ENCODE data around the gene KLHL22. TPM values are rescaled to one million over a fixed set of nuclear protein-coding genes. Genes with fewer than 3 reads are reported as not detected.

The KLHL22 gene
- total RNA-seq, 1 donor from 2014 or later, result 58.4 TPM

DNA sequence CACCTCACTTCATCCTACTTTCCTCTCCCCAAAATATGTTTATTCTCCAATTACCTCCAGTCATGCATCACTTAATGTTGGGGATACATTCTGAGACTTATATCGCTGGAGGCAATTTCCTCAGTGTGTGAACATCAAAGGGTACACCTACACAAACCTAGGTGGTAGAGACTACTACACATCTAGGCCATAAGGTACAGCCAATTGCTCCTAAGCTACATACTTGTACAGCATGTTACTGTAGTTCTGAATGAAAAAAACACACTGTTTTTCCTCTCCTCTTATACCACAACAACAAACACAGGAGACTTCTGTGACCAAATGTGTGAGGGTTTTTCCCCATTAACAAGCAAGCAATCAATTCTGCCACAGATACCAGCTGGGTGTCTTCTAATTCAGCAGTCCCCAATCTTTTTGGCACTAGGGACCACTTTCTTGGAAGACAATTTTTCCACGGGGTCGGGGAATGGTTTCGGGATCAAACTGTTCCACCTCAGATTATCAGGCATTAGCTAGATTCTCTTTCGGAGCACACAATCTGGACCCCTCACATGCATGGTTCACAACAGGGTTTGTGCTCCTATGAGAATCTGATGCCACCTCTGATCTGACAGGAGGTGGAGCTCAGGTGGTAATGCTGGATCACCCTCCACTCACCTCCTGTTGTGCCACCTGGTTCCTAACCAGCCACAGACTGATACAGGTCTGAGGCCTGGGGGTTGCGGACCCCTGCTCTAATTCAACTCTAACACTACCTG is 5.2 kb downstream of the KLHL22 start:
- peaks cover 12% of the 10 kb centered on the region for H3K36me3 Mint-ChIP-seq
- TF ChIP-seq, protein P1, sequence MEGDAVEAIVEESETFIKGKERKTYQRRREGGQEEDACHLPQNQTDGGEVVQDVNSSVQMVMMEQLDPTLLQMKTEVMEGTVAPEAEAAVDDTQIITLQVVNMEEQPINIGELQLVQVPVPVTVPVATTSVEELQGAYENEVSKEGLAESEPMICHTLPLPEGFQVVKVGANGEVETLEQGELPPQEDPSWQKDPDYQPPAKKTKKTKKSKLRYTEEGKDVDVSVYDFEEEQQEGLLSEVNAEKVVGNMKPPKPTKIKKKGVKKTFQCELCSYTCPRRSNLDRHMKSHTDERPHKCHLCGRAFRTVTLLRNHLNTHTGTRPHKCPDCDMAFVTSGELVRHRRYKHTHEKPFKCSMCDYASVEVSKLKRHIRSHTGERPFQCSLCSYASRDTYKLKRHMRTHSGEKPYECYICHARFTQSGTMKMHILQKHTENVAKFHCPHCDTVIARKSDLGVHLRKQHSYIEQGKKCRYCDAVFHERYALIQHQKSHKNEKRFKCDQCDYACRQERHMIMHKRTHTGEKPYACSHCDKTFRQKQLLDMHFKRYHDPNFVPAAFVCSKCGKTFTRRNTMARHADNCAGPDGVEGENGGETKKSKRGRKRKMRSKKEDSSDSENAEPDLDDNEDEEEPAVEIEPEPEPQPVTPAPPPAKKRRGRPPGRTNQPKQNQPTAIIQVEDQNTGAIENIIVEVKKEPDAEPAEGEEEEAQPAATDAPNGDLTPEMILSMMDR (IDR thresholded peaks at IDR 0.05; ENCODE audit: unreplicated experiment), result no peak
- H3K27me3 Mint-ChIP-seq (ENCODE audit: low read depth), result no peaks in the 10 kb centered on the region
- no peaks in the 10 kb centered on the region for H3K9me3 Mint-ChIP-seq
- H3K27ac Mint-ChIP-seq, result no peak overlapping the region
- H3K4me1 Mint-ChIP-seq, result peaks cover 15% of the 10 kb centered on the region
- no peak for DNase-seq (ENCODE audit: low spot score in 2 of 2, unreplicated experiment in 2 of 2)
- no peak overlapping the region for H3K4me3 Mint-ChIP-seq

DNA sequence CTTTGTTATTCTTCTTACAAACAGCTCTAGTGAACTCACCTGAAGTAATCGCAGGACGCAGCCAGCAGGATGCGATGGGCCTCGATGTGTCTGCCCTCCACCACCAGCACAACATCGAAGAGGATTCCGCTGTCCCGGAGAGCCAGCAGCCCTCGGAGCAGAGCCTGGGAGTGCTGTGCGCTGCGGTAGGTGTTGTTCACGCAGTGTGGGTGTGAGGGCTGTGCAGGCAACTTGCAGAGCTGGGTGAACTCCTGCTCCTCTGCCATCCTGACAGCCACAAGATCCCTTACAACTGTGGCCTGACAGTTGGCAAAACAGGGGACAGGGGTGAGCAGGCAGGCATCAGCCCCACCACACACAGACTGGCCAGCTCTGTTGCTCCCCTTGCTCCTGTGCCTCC is 6.6 kb downstream of the KLHL22 start:
- TF ChIP-seq, protein P1 (IDR thresholded peaks at IDR 0.05; ENCODE audit: unreplicated experiment), result no peak
- Mint-ChIP-seq H3K4me3 (no peak overlapping the region), H3K9me3 (no peaks in the 10 kb centered on the region), H3K4me1 (peaks cover 9% of the 10 kb centered on the region), H3K27ac (no peak overlapping the region), H3K36me3 (peaks cover 17% of the 10 kb centered on the region), H3K27me3 (ENCODE audit: low read depth) (no peaks in the 10 kb centered on the region)
- DNase-seq (ENCODE audit: low spot score in 2 of 2, unreplicated experiment in 2 of 2), result no peak

DNA sequence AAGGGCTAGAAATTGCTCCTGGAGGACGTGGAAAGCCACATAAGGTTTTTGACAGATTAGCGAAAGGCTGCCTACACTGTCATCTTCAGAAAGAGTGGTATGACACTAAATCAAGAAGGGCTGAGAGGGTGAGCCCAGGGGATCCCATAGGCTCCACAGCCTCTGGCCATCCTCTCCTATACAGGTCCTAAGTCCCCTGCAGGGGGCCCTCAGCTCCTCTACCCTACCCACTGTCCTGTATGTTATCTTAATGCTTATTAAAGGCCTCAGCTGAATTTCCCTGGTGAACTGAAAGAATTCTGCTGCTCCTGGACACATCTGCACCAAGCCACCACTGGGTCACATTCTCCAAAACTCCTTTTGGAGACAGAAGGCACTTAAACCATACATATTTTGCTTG is 7.9 kb downstream of the KLHL22 start:
- no peak for DNase-seq (ENCODE audit: low spot score in 2 of 2, unreplicated experiment in 2 of 2)
- Mint-ChIP-seq H3K36me3 (peaks cover 27% of the 10 kb centered on the region), H3K4me1 (peaks cover 4% of the 10 kb centered on the region), H3K9me3 (no peaks in the 10 kb centered on the region), H3K27ac (no peak overlapping the region), H3K27me3 (ENCODE audit: low read depth) (no peaks in the 10 kb centered on the region), H3K4me3 (no peak overlapping the region)
- TF ChIP-seq, protein P1 (IDR thresholded peaks at IDR 0.05; ENCODE audit: unreplicated experiment), result no peak

DNA sequence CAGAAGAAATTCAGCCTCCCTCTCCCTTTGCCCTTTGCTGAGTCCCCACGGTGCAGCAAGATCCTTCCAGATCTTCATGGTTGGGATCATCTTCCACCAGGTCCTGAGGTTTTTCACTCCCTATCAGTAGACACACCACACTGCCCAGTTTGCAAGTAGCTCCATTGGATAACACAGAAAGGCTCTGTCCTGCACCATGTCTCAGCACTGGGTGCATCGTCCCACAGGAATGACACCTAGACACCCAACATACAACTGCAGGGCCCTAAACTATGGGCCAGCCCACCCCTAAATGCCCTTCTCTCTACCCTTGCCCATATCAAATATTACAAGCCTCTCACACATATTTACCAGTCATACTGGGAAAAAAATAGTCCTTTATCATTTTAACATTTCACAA is 9.4 kb downstream of the KLHL22 start:
- Mint-ChIP-seq H3K27ac (no peak overlapping the region), H3K27me3 (ENCODE audit: low read depth) (no peaks in the 10 kb centered on the region), H3K9me3 (no peaks in the 10 kb centered on the region), H3K4me3 (no peak overlapping the region), H3K4me1 (no peaks in the 10 kb centered on the region), H3K36me3 (peaks cover 28% of the 10 kb centered on the region)
- no peak for DNase-seq (ENCODE audit: low spot score in 2 of 2, unreplicated experiment in 2 of 2)
- TF ChIP-seq, protein P1 (IDR thresholded peaks at IDR 0.05; ENCODE audit: unreplicated experiment), result no peak

DNA sequence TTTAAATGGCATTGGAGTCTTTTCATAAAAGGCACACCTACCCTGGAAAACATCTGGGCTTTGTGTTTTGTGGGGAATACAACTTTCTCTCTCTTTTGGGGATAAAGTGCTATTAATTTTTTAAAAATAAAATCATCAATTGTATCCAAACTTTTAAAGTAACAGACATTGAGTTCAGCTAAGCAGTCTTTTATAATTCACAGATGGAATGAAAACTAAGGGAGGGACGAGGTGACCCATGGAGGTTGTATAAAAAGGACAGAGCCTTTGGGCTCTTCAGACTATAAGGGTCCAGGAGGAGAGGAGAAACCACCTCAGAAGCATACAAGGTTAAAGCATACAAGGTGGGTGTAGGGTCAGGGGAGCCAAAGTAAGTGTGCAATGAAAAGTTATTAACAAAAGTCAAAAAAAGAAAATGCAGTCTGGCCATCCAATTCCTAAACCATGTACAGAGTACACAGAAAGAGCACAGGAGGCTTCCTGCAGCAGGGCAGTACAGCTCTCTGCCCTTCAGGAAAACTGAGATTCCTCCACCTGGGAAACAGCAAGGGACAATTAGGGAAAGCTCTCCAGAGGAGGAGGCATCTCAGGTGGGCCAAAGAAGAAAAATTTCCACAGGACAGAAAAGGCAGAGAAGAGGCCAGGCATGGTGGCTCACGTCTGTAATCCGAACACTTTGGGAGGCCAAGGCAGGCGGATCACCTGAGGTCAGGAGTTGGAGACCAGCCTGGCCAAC is 10.5 kb downstream of the KLHL22 start:
- H3K36me3 Mint-ChIP-seq, result peaks cover 32% of the 10 kb centered on the region
- no peak overlapping the region for H3K27ac Mint-ChIP-seq
- TF ChIP-seq, protein P1 (IDR thresholded peaks at IDR 0.05; ENCODE audit: unreplicated experiment), result no peak
- H3K27me3 Mint-ChIP-seq (ENCODE audit: low read depth), result no peaks in the 10 kb centered on the region
- no peak for DNase-seq (ENCODE audit: low spot score in 2 of 2, unreplicated experiment in 2 of 2)
- H3K4me1 Mint-ChIP-seq, result no peaks in the 10 kb centered on the region
- no peak overlapping the region for H3K4me3 Mint-ChIP-seq
- H3K9me3 Mint-ChIP-seq, result peaks cover 3% of the 10 kb centered on the region

Data from mesothelial cell of epicardium (in vitro differentiated cells).